H1 (cell line): ENCODE results near the gene TRIP13. TPM values are rescaled to one million over a fixed set of nuclear protein-coding genes. Genes with fewer than 3 reads are reported as not detected.
A peak's percentile ranks its signal among the peaks of the same experiment; 100 is the strongest.

ENCODE experiments used
- CTCF ChIA-PET: fragments of 300-600 bp; sonication (Branson Sonifier 250); formaldehyde crosslinking; loops from one replicate; lab custom pipeline; 2021; ENCODE audit not compliant: partially characterized antibody; lab: Charles Lee
- POLR2A ChIA-PET: fragments of 300-600 bp; sonication (Branson Sonifier 250); formaldehyde crosslinking; loops from one replicate; lab custom pipeline; 2021; ENCODE audit warnings: inconsistent platforms; ENCODE audit not compliant: partially characterized antibody; lab: Charles Lee
- DNase-seq, 2 experiments: peaks; one replicate each; pipeline versions ENCODE4 v3.0.0 to v3.0.0-alpha.2; 2010 to 2022; ENCODE audit warnings: low spot score in 2 of 2, low read depth in 1 of 2, mixed read lengths in 1 of 2
- FAIRE-seq: peaks from 2 replicates; lab custom pipeline; 2011; peaks lifted over from hg19 to GRCh38; lab: Jason Lieb, UNC
- H2AFZ ChIP-seq: 2 replicates; pipeline ENCODE4 v1.8.1; 2012; ENCODE audit warnings: low read length, inconsistent platforms
- H2AK5ac ChIP-seq: 2 replicates; pipeline ENCODE4 v1.6.1; 2013; ENCODE audit warnings: low read depth, low read length
- H2BK120ac ChIP-seq: replicated peaks from 2 replicates; pipeline ENCODE3; 2013; ENCODE audit warnings: low read depth, low read length, inconsistent platforms
- H2BK12ac ChIP-seq: 2 replicates; pipeline ENCODE4 v1.6.1; 2013; ENCODE audit warnings: low read depth, low read length
- H2BK15ac ChIP-seq: 2 replicates; pipeline ENCODE4 v1.6.1; 2013; ENCODE audit warnings: low read length
- H2BK20ac ChIP-seq: 2 replicates; pipeline ENCODE4 v1.6.1; 2013; ENCODE audit warnings: low read length
- H2BK5ac ChIP-seq: 2 replicates; pipeline ENCODE4 v1.6.1; 2013; ENCODE audit warnings: low read depth, low read length
- H3K14ac ChIP-seq: 2 replicates; pipeline ENCODE4 v1.6.1; 2013; ENCODE audit warnings: inconsistent platforms; ENCODE audit not compliant: insufficient read length
- H3K18ac ChIP-seq: 2 replicates; pipeline ENCODE4 v1.6.1; 2013; ENCODE audit warnings: low read length; ENCODE audit errors: extremely low read depth
- H3K23ac ChIP-seq: 2 replicates; pipeline ENCODE4 v1.6.1; 2013; ENCODE audit warnings: inconsistent platforms; ENCODE audit not compliant: insufficient read length
- H3K23me2 ChIP-seq: 2 replicates; pipeline ENCODE4 v1.6.1; 2013; ENCODE audit warnings: low read depth, low read length
- H3K27ac ChIP-seq: 2 replicates; pipeline ENCODE4 v1.6.1; 2011; ENCODE audit warnings: low read depth, low read length, inconsistent platforms
- H3K27me3 ChIP-seq, 4 experiments: replicated peaks in 1 of 4; 1 replicate in 1 of 4; 2 replicates in 3 of 4; pipeline versions ENCODE4 v1.6.1 to v1.8.1; 2011 to 2013; ENCODE audit warnings: low read length in 3 of 4, mild to moderate bottlenecking in 3 of 4, inconsistent platforms in 2 of 4, mixed read lengths in 2 of 4, moderate library complexity in 1 of 4; ENCODE audit not compliant: control insufficient read depth in 3 of 4, insufficient read depth in 3 of 4; ENCODE audit errors: extremely low read depth in 1 of 4
- H3K36me3 ChIP-seq, 4 experiments: 2 replicates each; pipeline versions ENCODE4 v1.6.1 to v1.8.1; 2011 to 2013; ENCODE audit warnings: mild to moderate bottlenecking in 4 of 4, low read length in 3 of 4, moderate library complexity in 2 of 4, control low read depth in 1 of 4, inconsistent platforms in 1 of 4; ENCODE audit not compliant: insufficient read depth in 4 of 4, control insufficient read depth in 2 of 4
- H3K4ac ChIP-seq: replicated peaks from 2 replicates; pipeline ENCODE3; 2013; ENCODE audit warnings: low read length, low read depth, mixed read lengths, inconsistent platforms; ENCODE audit not compliant: insufficient read length
- H3K4me1 ChIP-seq, 4 experiments: replicated peaks in 1 of 4; 1 replicate in 1 of 4; 2 replicates in 3 of 4; pipeline versions ENCODE4 v1.6.1 to v1.8.1; 2011 to 2013; ENCODE audit warnings: low read length in 3 of 4, inconsistent platforms in 2 of 4, mixed read lengths in 1 of 4; ENCODE audit not compliant: insufficient read depth in 4 of 4, control insufficient read depth in 3 of 4
- H3K4me2 ChIP-seq, 2 experiments: 2 replicates each; pipeline versions ENCODE4 v1.6.1 to v1.8.1; 2011 to 2013; ENCODE audit warnings: low read depth in 2 of 2, low read length in 2 of 2, control low read depth in 1 of 2, inconsistent platforms in 1 of 2, mild to moderate bottlenecking in 1 of 2; ENCODE audit not compliant: insufficient read depth in 1 of 2
- H3K4me3 ChIP-seq, 4 experiments: fragments of 200-600, 300-600 bp in 1 of 4; sonication (generic), shearing (Covaris generic), sonication (Bioruptor Twin) in 1 of 4; 2 replicates each; pipeline versions ENCODE4 v1.5.1 to v1.8.1; 2011 to 2016; ENCODE audit warnings: low read length in 4 of 4, low read depth in 3 of 4, control low read depth in 2 of 4, inconsistent platforms in 2 of 4, mild to moderate bottlenecking in 2 of 4, mixed read lengths in 1 of 4, moderate library complexity in 1 of 4; ENCODE audit not compliant: insufficient read depth in 2 of 4; ENCODE audit errors: extremely low read depth in 1 of 4
- H3K56ac ChIP-seq: replicated peaks from 2 replicates; pipeline ENCODE3; 2013; ENCODE audit warnings: low read depth, mild to moderate bottlenecking, mixed read lengths, low read length, inconsistent platforms; ENCODE audit not compliant: insufficient read length
- H3K79me1 ChIP-seq: 2 replicates; pipeline ENCODE4 v1.6.1; 2013; ENCODE audit warnings: low read depth, low read length, control low read depth
- H3K79me2 ChIP-seq, 2 experiments: 2 replicates each; pipeline versions ENCODE4 v1.6.1 to v1.8.1; 2012 to 2013; ENCODE audit warnings: low read length in 2 of 2, mild to moderate bottlenecking in 2 of 2, inconsistent platforms in 1 of 2; ENCODE audit not compliant: insufficient read depth in 2 of 2, control insufficient read depth in 1 of 2
- H3K9ac ChIP-seq, 4 experiments: replicated peaks in 1 of 4; 1 replicate in 1 of 4; 2 replicates in 3 of 4; pipeline versions ENCODE4 v1.6.1 to v1.8.1; 2011 to 2013; ENCODE audit warnings: low read depth in 3 of 4, low read length in 3 of 4, control low read depth in 2 of 4, mild to moderate bottlenecking in 2 of 4, moderate library complexity in 2 of 4, inconsistent platforms in 1 of 4; ENCODE audit errors: extremely low read depth in 1 of 4
- H3K9me3 ChIP-seq, 2 experiments: 2 replicates each; pipeline versions ENCODE4 v1.6.1 to v1.8.1; 2012 to 2013; ENCODE audit warnings: mild to moderate bottlenecking in 2 of 2, moderate library complexity in 2 of 2, control low read depth in 1 of 2, inconsistent platforms in 1 of 2, low read depth in 1 of 2, low read length in 1 of 2, mixed read lengths in 1 of 2; ENCODE audit not compliant: insufficient read depth in 2 of 2
- H4K20me1 ChIP-seq, 2 experiments: replicated peaks in 1 of 2; 2 replicates each; pipeline versions ENCODE3 to v1.8.1; 2011 to 2013; ENCODE audit warnings: inconsistent platforms in 2 of 2, low read length in 2 of 2, mild to moderate bottlenecking in 1 of 2; ENCODE audit not compliant: insufficient read depth in 2 of 2, control insufficient read depth in 1 of 2
- H4K5ac ChIP-seq: 2 replicates; pipeline ENCODE4 v1.6.1; 2013; ENCODE audit warnings: low read length, low read depth, mixed read lengths, inconsistent platforms; ENCODE audit not compliant: insufficient read length
- H4K8ac ChIP-seq: 2 replicates; pipeline ENCODE4 v1.8.0; 2013; ENCODE audit warnings: mild to moderate bottlenecking, moderate library complexity, low read length, inconsistent platforms; ENCODE audit not compliant: insufficient read depth; ENCODE audit errors: extremely low read depth
- H4K91ac ChIP-seq: replicated peaks from 2 replicates; pipeline ENCODE3; 2013; ENCODE audit warnings: low read length, mixed read lengths, inconsistent platforms; ENCODE audit not compliant: insufficient read length
- BCL11A ChIP-seq, 2 experiments: IDR thresholded peaks; one replicate each; pipeline ENCODE4 v1.6.1; 2011; ENCODE audit warnings: low read depth in 2 of 2, low read length in 2 of 2, mild to moderate bottlenecking in 2 of 2
- CEBPB ChIP-seq: IDR thresholded peaks from 2 replicates; pipeline ENCODE4 v1.6.1; 2012; ENCODE audit warnings: low read depth, low read length
- EZH2 ChIP-seq: fragments of 200-600 bp; sonication (generic); IDR thresholded peaks from 2 replicates; pipeline ENCODE4 v1.7.1; 2012; ENCODE audit warnings: low read depth, mild to moderate bottlenecking, moderate library complexity, low read length, inconsistent platforms; ENCODE audit not compliant: severe bottlenecking
- GABPA ChIP-seq: IDR thresholded peaks from 2 replicates; pipeline ENCODE4 v1.6.1; 2011; ENCODE audit warnings: mild to moderate bottlenecking, low read length, moderate library complexity, borderline replicate concordance; ENCODE audit not compliant: insufficient read depth
- JUND ChIP-seq: IDR thresholded peaks from 2 replicates; pipeline ENCODE4 v1.6.1; 2011; ENCODE audit warnings: mild to moderate bottlenecking, improper control_type of control experiment, low read length
- TCF12 ChIP-seq: IDR thresholded peaks from 2 replicates; pipeline ENCODE4 v1.6.1; 2011; ENCODE audit warnings: low read depth, mild to moderate bottlenecking, low read length
- WGBS, 2 experiments: shearing (Covaris generic) in 1 of 2; methylation state at CpG; one replicate each; pipeline versions ENCODE4 v1.1.6 to v1.1.7; 2013 to 2015; ENCODE audit warnings: low lambda C conversion rate in 2 of 2, mixed read lengths in 2 of 2, inconsistent platforms in 1 of 2, low coverage in 1 of 2, missing lambda C conversion rate in 1 of 2; ENCODE audit not compliant: insufficient replicate concordance in 2 of 2, insufficient coverage in 1 of 2, insufficient read length in 1 of 2; ENCODE audit errors: extremely low coverage in 1 of 2, missing lambda C conversion rate in 1 of 2; 5-methylcytosine and 5-hydroxymethylcytosine counted together
- polyA plus RNA-seq, 7 experiments: library from polyadenylated mRNA; depleted of rRNA in 3 of 7; stranded (reverse) in 5 of 7; unstranded in 2 of 7; fragments of >200 nt in 5 of 7; fragments of 200-250 nt in 2 of 7; gene quantifications; 1 replicate in 5 of 7; 2 replicates in 1 of 7; 4 replicates in 1 of 7; pipeline versions ENCODE4 v1.2.1 to v1.2.3, GENCODE V29; 2011 to 2013; ENCODE audit warnings: missing spikeins in 2 of 7, mixed read lengths in 2 of 7
- total RNA-seq: library from RNA; stranded (reverse); fragmentation: NEBNext Ultra II Directional; extraction: Animal tissue kit (Norgen Biotek cat#: 25700); gene quantifications from 2 replicates; pipeline ENCODE4 v1.2.1, GENCODE V29; 2021
- TF ChIP-seq, protein P1 (sequence below): IDR thresholded peaks from 2 replicates; pipeline ENCODE4 v1.6.1; 2012; ENCODE audit warnings: inconsistent platforms

Gene TRIP13
- total and polyA plus RNA-seq, 2 of the 8 experiments (the other 6 are each of a cell fraction or from before 2014, with no cell fraction given): 20.0 to 39.2 TPM

GRCh38 chr5:891117-891836 lies 1.4 kb upstream of the TRIP13 start:
- H3K36me3 ChIP-seq: peaks cover 29 to 64% (median 54%) of the 10 kb centered on the region in 4 experiments
- 0 out of 2 replicates have a peak overlapping the region, but pooled peaks have one; percentile 30 for H2BK12ac ChIP-seq
- FAIRE-seq (no peak), DNase-seq (peak in 1 of 2 experiments; percentile 58)
- no peak overlapping the region for H2BK20ac ChIP-seq
- peak overlapping the region; percentile 86 to 95 (median 90); a peak in 7 of 8 replicates for H3K4me3 ChIP-seq
- 91% methylated on average over 31 of the region's 34 CpGs; no CpG with 5 or more reads in 1 of the 2 experiments for WGBS, 2 experiments
- H3K9me3 ChIP-seq: no peaks in the 10 kb centered on the region
- peaks cover 14% of the 10 kb centered on the region for H3K79me1 ChIP-seq
- peaks cover 0 to 13% (median 7%) of the 10 kb centered on the region in 4 experiments; a peak in 6 of 7 replicates for H3K4me1 ChIP-seq
- 0 out of 2 replicates have a peak overlapping the region, but pooled peaks have one; percentile 94 for H2AK5ac ChIP-seq
- no peak overlapping the region for H2BK120ac ChIP-seq
- peaks cover 11% of the 10 kb centered on the region for H3K23me2 ChIP-seq
- H2AFZ ChIP-seq: no peak overlapping the region
- H3K14ac ChIP-seq: no peak overlapping the region
- no peak for TF ChIP-seq BCL11A (IDR thresholded peaks at IDR 0.05; ENCODE audit: low read depth in 2 of 2, low read length in 2 of 2)
- TF ChIP-seq, protein P1, sequence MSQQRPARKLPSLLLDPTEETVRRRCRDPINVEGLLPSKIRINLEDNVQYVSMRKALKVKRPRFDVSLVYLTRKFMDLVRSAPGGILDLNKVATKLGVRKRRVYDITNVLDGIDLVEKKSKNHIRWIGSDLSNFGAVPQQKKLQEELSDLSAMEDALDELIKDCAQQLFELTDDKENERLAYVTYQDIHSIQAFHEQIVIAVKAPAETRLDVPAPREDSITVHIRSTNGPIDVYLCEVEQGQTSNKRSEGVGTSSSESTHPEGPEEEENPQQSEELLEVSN: no peak
- TF ChIP-seq CEBPB: no peak
- TF ChIP-seq EZH2: no peak
- TF ChIP-seq JUND: no peak
- no peak for TF ChIP-seq GABPA
- TF ChIP-seq TCF12: no peak
- peaks cover 10 to 15% of the 10 kb centered on the region in 2 experiments for H4K20me1 ChIP-seq
- H4K5ac ChIP-seq: peak overlapping the region; percentile 21
- peaks cover 14 to 67% of the 10 kb centered on the region in 2 experiments for H3K79me2 ChIP-seq
- peak overlapping the region; percentile 94 to 100 for H3K4me2 ChIP-seq
- H2BK15ac ChIP-seq: no peak overlapping the region
- CTCF ChIA-PET: interaction anchor here (0.6 to 6.9 kb wide), 4 partner anchors 11 to 221 kb away, joined by 3 to 38 read pairs (median 6); no protein-coding TSS in a partner anchor
- H3K27ac ChIP-seq: no peak overlapping the region
- no peak overlapping the region for H3K18ac ChIP-seq
- peak overlapping the region; percentile 38; the same call in 1 of the 2 replicates for H2BK5ac ChIP-seq
- peak overlapping the region; percentile 75 to 88 (median 86); a peak in 6 of 7 replicates for H3K9ac ChIP-seq
- no peaks in the 10 kb centered on the region for H3K27me3 ChIP-seq
- no peak overlapping the region for H3K56ac ChIP-seq
- POLR2A ChIA-PET: interaction anchor here (1.0 to 8.8 kb wide), 11 partner anchors 10 to 163 kb away, joined by 3 to 46 read pairs (median 4); no protein-coding TSS in a partner anchor
- no peak overlapping the region for H3K23ac ChIP-seq
- H4K91ac ChIP-seq: peak overlapping the region; percentile 15
- H4K8ac ChIP-seq: no peak overlapping the region
- H3K4ac ChIP-seq: no peak overlapping the region
